ENCODE measurements around the gene CBFA2T3.
"Not testable (repeated sequence)": the region's sequence is repeated elsewhere in the genome, so short reads cannot be mapped to it uniquely, and the experiment has no call there.

The CBFA2T3 gene

GRCh38 chr16:88904676-88905365, 72.2 kb downstream of the CBFA2T3 start:
- DNase-seq = no peak

GRCh38 chr16:88903267-88903666, 73.7 kb downstream of the CBFA2T3 start:
- no peak for DNase-seq

GRCh38 chr16:88902744-88903143, 74.3 kb downstream of the CBFA2T3 start:
- DNase-seq = no peak

- no peak for DNase-seq
Observed at GRCh38 chr16:88901718-88902337, 75.2 kb downstream of the CBFA2T3 start.

- no peak for DNase-seq
Observed at GRCh38 chr16:88900662-88901052, 76.3 kb downstream of the CBFA2T3 start.

- no peak for DNase-seq
Observed at GRCh38 chr16:88899901-88900661, 76.9 kb downstream of the CBFA2T3 start.

GRCh38 chr16:88897696-88898425, 79.1 kb downstream of the CBFA2T3 start:
- DNase-seq = no peak

GRCh38 chr16:88896238-88897070, 80.6 kb downstream of the CBFA2T3 start:
- DNase-seq = no peak

- DNase-seq = no peak
Observed at GRCh38 chr16:88895335-88895734, 81.7 kb downstream of the CBFA2T3 start.

- DNase-seq = no peak
Observed at GRCh38 chr16:88894681-88895300, 82.2 kb downstream of the CBFA2T3 start.

- not testable (repeated sequence) for DNase-seq
Observed at GRCh38 chr16:88894266-88894665, 82.7 kb downstream of the CBFA2T3 start.

- DNase-seq = no peak
Observed at GRCh38 chr16:88893127-88893968, 83.7 kb downstream of the CBFA2T3 start.

- no peak for DNase-seq
Observed at GRCh38 chr16:88892065-88892464, 84.9 kb downstream of the CBFA2T3 start.

- no peak for DNase-seq
Observed at GRCh38 chr16:88891083-88891482, 85.9 kb downstream of the CBFA2T3 start.

- not testable (repeated sequence) for DNase-seq
Observed at GRCh38 chr16:88889702-88890352, 87.2 kb downstream of the CBFA2T3 start.

- no peak for DNase-seq
Observed at GRCh38 chr16:88888461-88889387, 88.3 kb downstream of the CBFA2T3 start.

GRCh38 chr16:88888057-88888456, 89.0 kb downstream of the CBFA2T3 start:
- no peak for DNase-seq

GRCh38 chr16:88886845-88887521, 90.0 kb downstream of the CBFA2T3 start:
- DNase-seq = no peak

- no peak for DNase-seq
Observed at GRCh38 chr16:88886420-88886844, 90.6 kb downstream of the CBFA2T3 start.
